SK-N-SH treated with all-trans-retinoic acid at 6 μM for 48 hours (cell line): ENCODE data around the gene ESF1.

Source experiments
- ATAC-seq: fragments of 200-7000 bp; cut with Tn5 transposase; 3 replicates; pipeline ENCODE4 v1.9.1; 2020; ENCODE audit warnings: mild to moderate bottlenecking, moderate library complexity
- ARNTL ChIP-seq: fragments of 450-650 bp; formaldehyde crosslinking; IDR thresholded peaks from 2 replicates; pipeline ENCODE4 v1.5.0; 2020; ENCODE audit warnings: low read depth, mild to moderate bottlenecking, moderate library complexity, borderline replicate concordance
- BACH2 ChIP-seq: fragments of 250-450 bp; sonication (Bioruptor Pico); IDR thresholded peaks from 2 replicates; pipeline ENCODE4 v1.9.0; 2021; ENCODE audit warnings: mild to moderate bottlenecking, borderline replicate concordance
- CREB5 ChIP-seq: fragments of 250-450 bp; sonication (Bioruptor Pico); IDR thresholded peaks from 2 replicates; pipeline ENCODE4 v1.5.1; 2020; ENCODE audit warnings: low read depth, mild to moderate bottlenecking, moderate library complexity
- ESRRG ChIP-seq: fragments of 250-450 bp; sonication (Bioruptor Pico); IDR thresholded peaks from 2 replicates; pipeline ENCODE4 v1.6.1; 2021; ENCODE audit warnings: mild to moderate bottlenecking
- GLIS3 ChIP-seq: fragments of 250-450 bp; sonication (Bioruptor Pico); IDR thresholded peaks from 2 replicates; pipeline ENCODE4 v1.5.0; 2020; ENCODE audit warnings: mild to moderate bottlenecking, moderate library complexity
- ISL1 ChIP-seq: fragments of 250-450 bp; sonication (Bioruptor Pico); IDR thresholded peaks from 2 replicates; pipeline ENCODE4 v2.1.2; 2022; ENCODE audit warnings: mild to moderate bottlenecking, moderate library complexity
- OSR1 ChIP-seq: fragments of 250-450 bp; sonication (Bioruptor Pico); IDR thresholded peaks from 2 replicates; pipeline ENCODE4 v1.8.0; 2022; ENCODE audit warnings: moderate library complexity, mild to moderate bottlenecking, inconsistent platforms
- PATZ1 ChIP-seq: fragments of 250-450 bp; sonication (Bioruptor Pico); IDR thresholded peaks from 2 replicates; pipeline ENCODE4 v1.8.0; 2020; ENCODE audit warnings: mild to moderate bottlenecking, moderate library complexity, borderline replicate concordance
- POU6F1 ChIP-seq: fragments of 250-450 bp; sonication (Bioruptor Pico); IDR thresholded peaks from 2 replicates; pipeline ENCODE4 v1.8.0; 2021; ENCODE audit warnings: low read depth, mild to moderate bottlenecking, moderate library complexity, borderline replicate concordance
- PPARA ChIP-seq: fragments of 250-450 bp; sonication (Bioruptor Pico); IDR thresholded peaks from 2 replicates; pipeline ENCODE4 v1.5.0; 2020; ENCODE audit warnings: mild to moderate bottlenecking, borderline replicate concordance
- RARB ChIP-seq: fragments of 250-450 bp; sonication (Bioruptor Pico); IDR thresholded peaks from 2 replicates; pipeline ENCODE4 v1.8.0; 2021; ENCODE audit warnings: mild to moderate bottlenecking, moderate library complexity
- SNAI2 ChIP-seq: fragments of 250-450 bp; sonication (Bioruptor Pico); IDR thresholded peaks from 2 replicates; pipeline ENCODE4 v1.5.0; 2020; ENCODE audit warnings: mild to moderate bottlenecking, moderate library complexity
- TCF4 ChIP-seq: fragments of 250-450 bp; sonication (Bioruptor Pico); IDR thresholded peaks from 2 replicates; pipeline ENCODE4 v1.8.0; 2021; ENCODE audit warnings: mild to moderate bottlenecking, moderate library complexity, borderline replicate concordance
- TOX ChIP-seq: fragments of 250-450 bp; sonication (Bioruptor Pico); IDR thresholded peaks from 2 replicates; pipeline ENCODE4 v1.8.0; 2021; ENCODE audit warnings: mild to moderate bottlenecking, moderate library complexity, borderline replicate concordance
- TSHZ2 ChIP-seq: fragments of 250-450 bp; sonication (Bioruptor Pico); IDR thresholded peaks from 2 replicates; pipeline ENCODE4 v1.5.0; 2020; ENCODE audit warnings: mild to moderate bottlenecking, moderate library complexity
- ZC3H10 ChIP-seq: fragments of 250-450 bp; sonication (Bioruptor Pico); IDR thresholded peaks from 2 replicates; pipeline ENCODE4 v1.5.1; 2021; ENCODE audit warnings: mild to moderate bottlenecking, moderate library complexity
- ZNF565 ChIP-seq: fragments of 450-650 bp; formaldehyde crosslinking; conservative IDR thresholded peaks from 2 replicates; pipeline ENCODE4 v1.5.0; 2020; ENCODE audit warnings: low read depth, mild to moderate bottlenecking, moderate library complexity
- ZNF70 ChIP-seq: fragments of 450-650 bp; formaldehyde crosslinking; IDR thresholded peaks from 2 replicates; pipeline ENCODE4 v1.5.0; 2020; ENCODE audit warnings: mild to moderate bottlenecking, moderate library complexity
- ZNF8 ChIP-seq: fragments of 450-650 bp; formaldehyde crosslinking; IDR thresholded peaks from 2 replicates; pipeline ENCODE4 v1.5.0; 2020; ENCODE audit warnings: mild to moderate bottlenecking, moderate library complexity

ESF1 gene

GRCh38 chr20:13824459-13824858 lies 39.7 kb upstream of the ESF1 start:
- no peak for ATAC-seq
- TF ChIP-seq TOX (no peak), TCF4 (CRISPR knock-in tag) (no peak), ARNTL (CRISPR knock-in tag) (no peak), ZNF8 (CRISPR knock-in tag) (no peak), PPARA (CRISPR knock-in tag) (no peak), ZNF70 (CRISPR knock-in tag) (no peak), POU6F1 (CRISPR knock-in tag) (no peak), BACH2 (no peak), ISL1 (CRISPR knock-in tag) (no peak), RARB (no peak), CREB5 (CRISPR knock-in tag) (no peak), PATZ1 (CRISPR knock-in tag) (no peak), SNAI2 (no peak)
- TF ChIP-seq, all 23 proteins: peak for 0

GRCh38 chr20:13822459-13822858 lies 37.7 kb upstream of the ESF1 start:
- no peak for TF ChIP-seq ZNF70 (CRISPR knock-in tag)
- no peak for TF ChIP-seq RARB
- no peak for TF ChIP-seq ESRRG (CRISPR knock-in tag)
- no peak for TF ChIP-seq ZNF8 (CRISPR knock-in tag)
- no peak for TF ChIP-seq TCF4 (CRISPR knock-in tag)
- TF ChIP-seq SNAI2 = no peak
- no peak for TF ChIP-seq OSR1
- no peak for TF ChIP-seq PATZ1 (CRISPR knock-in tag)
- TF ChIP-seq ARNTL (CRISPR knock-in tag) = no peak
- TF ChIP-seq BACH2 = no peak
- no peak for TF ChIP-seq PPARA (CRISPR knock-in tag)
- TF ChIP-seq POU6F1 (CRISPR knock-in tag) = no peak
- no peak for TF ChIP-seq CREB5 (CRISPR knock-in tag)
- TF ChIP-seq TSHZ2 (CRISPR knock-in tag) = no peak
- TF ChIP-seq TOX = no peak
- TF ChIP-seq GLIS3 (CRISPR knock-in tag) = no peak
- TF ChIP-seq ZNF565 (CRISPR knock-in tag) = no peak
- TF ChIP-seq ZC3H10 (CRISPR knock-in tag) = no peak
- no peak for ATAC-seq
